Measurements from ENCODE around the gene MACO1. TPM values are rescaled to one million over a fixed set of nuclear protein-coding genes. Genes with fewer than 3 reads are reported as not detected.

The MACO1 gene
- total and polyA plus RNA-seq, 10 of the 15 experiments (the other 5 are each of a cell fraction or from before 2014, with no cell fraction given), result 3.2 to 19.8 (median 10.3) TPM

DNA sequence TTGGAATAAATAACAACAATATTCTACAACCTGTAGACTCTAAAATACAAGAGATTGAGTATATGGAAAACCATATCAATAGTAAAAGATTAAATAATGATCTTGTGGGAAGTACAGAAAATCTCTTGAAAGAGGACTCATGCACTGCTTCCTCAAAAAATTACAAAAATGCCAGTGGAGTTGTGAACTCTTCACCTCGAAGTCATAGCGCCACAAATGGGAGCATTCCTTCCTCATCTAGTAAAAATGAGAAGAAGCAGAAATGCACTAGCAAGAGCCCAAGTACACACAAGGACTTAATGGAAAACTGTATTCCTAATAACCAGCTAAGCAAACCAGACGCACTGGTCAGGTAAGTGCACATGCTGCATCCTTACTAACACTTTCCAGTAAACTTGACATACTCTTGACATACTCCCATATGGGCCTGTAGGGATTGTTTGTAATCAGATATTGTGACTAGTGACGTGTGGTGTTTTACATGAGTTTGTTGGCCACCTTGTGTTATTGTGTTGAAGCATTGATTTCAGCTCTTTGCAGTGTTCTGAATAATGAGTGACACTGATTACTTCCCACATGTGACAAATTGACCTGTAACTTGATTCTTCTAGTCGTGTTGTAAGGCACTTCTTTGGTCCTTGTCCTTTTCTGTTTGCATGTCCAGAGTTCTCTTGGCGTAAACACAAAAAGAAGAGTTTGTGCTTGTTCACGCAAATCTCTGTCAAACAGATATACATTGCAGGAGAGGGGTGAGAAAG is 28.0 kb downstream of the MACO1 start (continued):
- TF ChIP-seq, protein P1, sequence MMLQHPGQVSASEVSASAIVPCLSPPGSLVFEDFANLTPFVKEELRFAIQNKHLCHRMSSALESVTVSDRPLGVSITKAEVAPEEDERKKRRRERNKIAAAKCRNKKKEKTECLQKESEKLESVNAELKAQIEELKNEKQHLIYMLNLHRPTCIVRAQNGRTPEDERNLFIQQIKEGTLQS (IDR thresholded peaks at IDR 0.05; ENCODE audit: borderline replicate concordance, extremely low read depth, low read depth, low read length), result no peak

DNA sequence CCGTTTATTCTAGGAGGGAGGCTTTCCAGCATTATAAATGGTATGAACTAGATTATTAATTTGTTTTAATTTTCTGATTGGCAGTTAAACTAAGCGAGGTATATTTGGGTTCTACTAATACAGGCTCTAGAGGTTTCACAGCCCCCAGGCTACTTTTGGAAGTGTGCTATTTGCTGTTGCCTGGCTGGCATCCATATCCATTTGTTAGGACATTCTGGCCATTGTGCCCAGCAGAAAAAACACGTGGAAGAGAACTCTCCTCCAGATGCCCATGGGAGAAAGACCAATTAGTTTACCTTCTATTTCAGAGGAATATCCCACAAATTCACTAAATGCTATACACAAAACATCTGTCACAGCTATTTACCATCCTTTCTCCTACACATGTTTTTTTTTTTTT is 29.3 kb downstream of the MACO1 start:
- no peaks in the 10 kb centered on the region for H3K27me3 ChIP-seq (replicated peaks in 1 of 2; ENCODE audit: control insufficient read depth in 2 of 2, insufficient read depth in 2 of 2, low read length in 1 of 2)
- RAD21 ChIA-PET (ENCODE audit: unreplicated experiment), result no interaction called here
- H3K9me3 ChIP-seq (replicated peaks; ENCODE audit: control insufficient read depth, insufficient read depth, low read length), result no peaks in the 10 kb centered on the region
- POLR2A ChIA-PET, result interaction anchor here (0.7 to 1.0 kb wide), 2 partner anchors 10 to 13 kb away, joined by 3 read pairs; no protein-coding TSS in a partner anchor
- DNase-seq (ENCODE audit: low read depth, low spot score), result no peak
- H3K4me2 ChIP-seq (ENCODE audit: control insufficient read depth, insufficient read depth), result no peak overlapping the region
- H3K27ac ChIP-seq (ENCODE audit: control insufficient read depth, insufficient read depth), result no peak overlapping the region
- no peak for TF ChIP-seq SPI1 (IDR thresholded peaks at IDR 0.05; ENCODE audit: borderline replicate concordance, insufficient read depth, low read depth, low read length)
- TF ChIP-seq CREM (IDR thresholded peaks at IDR 0.05; ENCODE audit: low read depth), result no peak
- no peak for TF ChIP-seq CEBPB (IDR thresholded peaks at IDR 0.05; ENCODE audit: borderline replicate concordance in 1 of 2, low read depth in 2 of 2, low read length in 2 of 2)
- no peak for TF ChIP-seq NR2F1 (conservative IDR thresholded peaks at IDR 0.05)
- no peak for TF ChIP-seq BCL11A (IDR thresholded peaks at IDR 0.05; ENCODE audit: low read depth, low read length)
- TF ChIP-seq EZH2 (IDR thresholded peaks at IDR 0.05; ENCODE audit: borderline replicate concordance, control insufficient read depth, low read depth, low read length), result no peak
- TF ChIP-seq, protein P1 (IDR thresholded peaks at IDR 0.05; ENCODE audit: borderline replicate concordance, extremely low read depth, low read depth, low read length), result no peak
- no peak for TF ChIP-seq TARDBP (IDR thresholded peaks at IDR 0.05; ENCODE audit: borderline replicate concordance)
- TF ChIP-seq TAF1 (IDR thresholded peaks at IDR 0.05; ENCODE audit: borderline replicate concordance, low read depth, low read length), result no peak
- no peak for TF ChIP-seq YBX1 (IDR thresholded peaks at IDR 0.05)
- no peak for TF ChIP-seq ETV6 (conservative IDR thresholded peaks at IDR 0.05 in 1 of 2, IDR thresholded peaks at IDR 0.05 in 1 of 2; ENCODE audit: borderline replicate concordance in 1 of 2, low read depth in 1 of 2)
- no peak for TF ChIP-seq CREB1 (IDR thresholded peaks at IDR 0.05; ENCODE audit: low read depth)
- TF ChIP-seq NBN (IDR thresholded peaks at IDR 0.05), result no peak
- no peak for TF ChIP-seq MYC (IDR thresholded peaks at IDR 0.05; ENCODE audit: insufficient read depth, insufficient read length, insufficient replicate concordance, low read length, severe bottlenecking)
- no peak for TF ChIP-seq ZNF207 (IDR thresholded peaks at IDR 0.05; ENCODE audit: borderline replicate concordance)
- BruUV-seq (replicated peaks), result no TSS peak
- H3K4me1 ChIP-seq (ENCODE audit: control insufficient read depth, insufficient read depth, low read length), result no peaks in the 10 kb centered on the region
- H3K4me3 ChIP-seq, result no peak overlapping the region
- no peak overlapping the region for H2AFZ ChIP-seq (ENCODE audit: control insufficient read depth, low read depth, low read length)
- CTCF ChIA-PET, result interaction anchor here (0.7 to 1.6 kb wide), 2 partner anchors 27 to 655 kb away, joined by 3 to 8 read pairs; no protein-coding TSS in a partner anchor
- no peaks in the 10 kb centered on the region for H3K79me2 ChIP-seq (ENCODE audit: control insufficient read depth, insufficient read depth, low read length)
- no peak for ATAC-seq
- FAIRE-seq, result no peak
- no peaks in the 10 kb centered on the region for H4K20me1 ChIP-seq (ENCODE audit: control insufficient read depth, insufficient read depth)
- 99% methylated on average over 3 of the region's 3 CpGs for WGBS (ENCODE audit: insufficient coverage, insufficient replicate concordance, low lambda C conversion rate, missing lambda C conversion rate)
- peaks cover 7 to 16% of the 10 kb centered on the region in 2 experiments; a peak in 3 of 4 replicates for H3K36me3 ChIP-seq (ENCODE audit: control insufficient read depth in 2 of 2, insufficient read depth in 2 of 2, low read length in 1 of 2)
- no peak overlapping the region for H3K9ac ChIP-seq (ENCODE audit: control insufficient read depth, insufficient read depth, low read length)
- SMC1A ChIA-PET (ENCODE audit: uncharacterized antibody, unreplicated experiment), result interaction anchor here (1.2 to 1.7 kb wide), 2 partner anchors 9 to 19 kb away, joined by 3 to 4 read pairs; no protein-coding TSS in a partner anchor
- in situ Hi-C loops (cut with MboI), result no loop called here
- intact Hi-C loops (cut with micrococcal nuclease; ENCODE audit: unreplicated experiment), result no loop called here
